ENCODE measurements around the gene DCC.

The DCC gene

DNA sequence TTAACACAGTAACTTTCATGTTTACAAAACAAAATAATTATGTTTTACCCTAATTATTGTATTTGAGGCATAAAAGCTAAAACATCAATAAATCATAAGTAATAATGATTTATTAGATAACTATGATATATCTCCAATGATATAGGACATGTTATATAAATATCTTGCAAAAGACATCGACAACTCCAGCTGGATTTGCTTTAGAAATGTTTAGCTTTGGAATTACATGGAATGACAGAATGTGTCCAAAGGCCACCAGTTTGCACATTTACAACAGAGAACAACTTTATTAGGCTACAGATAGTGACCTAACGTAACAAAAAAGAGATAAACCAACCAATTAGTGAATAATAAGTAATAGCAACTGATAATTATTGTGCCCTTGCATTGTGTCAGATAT, 475.7 kb downstream of the DCC start:
- no peak for TF ChIP-seq GATA3 (IDR thresholded peaks at IDR 0.05; ENCODE audit: low read depth, low read length)
- no peak for TF ChIP-seq GATA2 (IDR thresholded peaks at IDR 0.05; ENCODE audit: low read depth, low read length)

DNA sequence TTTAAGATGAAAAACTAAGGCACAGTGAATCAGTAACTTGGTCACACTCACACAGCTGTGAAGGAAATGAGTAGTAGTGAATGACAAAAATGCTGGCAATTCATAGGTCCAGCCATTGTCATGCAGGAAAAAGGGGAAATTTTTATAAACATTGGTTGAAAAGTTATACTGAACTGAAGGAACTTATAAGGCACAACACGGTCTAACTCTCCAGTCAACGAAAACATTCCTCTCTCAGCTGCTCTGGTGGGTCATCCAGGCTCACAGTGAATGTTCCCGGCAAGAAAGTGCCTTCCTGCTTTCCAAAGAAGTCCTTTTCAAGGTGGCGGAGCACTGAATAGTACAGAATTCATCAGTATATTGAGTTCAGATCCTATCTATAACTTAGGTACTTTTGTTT, 476.1 kb downstream of the DCC start:
- TF ChIP-seq GATA2 (IDR thresholded peaks at IDR 0.05; ENCODE audit: low read depth, low read length) (no peak), GATA3 (IDR thresholded peaks at IDR 0.05; ENCODE audit: low read depth, low read length) (no peak)

DNA sequence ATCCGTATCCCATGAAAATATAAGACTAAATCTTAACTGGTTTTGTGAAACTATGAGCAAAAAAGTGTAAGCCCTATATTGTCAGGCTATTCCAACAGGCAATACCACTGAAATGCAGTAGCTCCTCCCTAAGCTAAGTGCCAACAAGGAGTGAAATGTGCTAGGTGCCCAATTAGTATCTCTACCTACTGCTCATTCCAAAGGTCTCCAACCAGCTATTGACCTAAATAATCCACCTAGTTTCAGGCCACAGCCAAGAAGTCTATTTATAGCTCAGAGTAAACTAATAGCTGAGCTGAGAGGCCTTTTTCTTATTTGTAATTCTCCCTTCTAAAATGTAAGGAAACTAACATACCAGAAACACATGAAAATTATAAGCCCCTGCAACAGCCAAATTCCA, 482.2 kb downstream of the DCC start:
- TF ChIP-seq GATA2 (IDR thresholded peaks at IDR 0.05; ENCODE audit: low read depth, low read length) (no peak), GATA3 (IDR thresholded peaks at IDR 0.05; ENCODE audit: low read depth, low read length) (no peak)

DNA sequence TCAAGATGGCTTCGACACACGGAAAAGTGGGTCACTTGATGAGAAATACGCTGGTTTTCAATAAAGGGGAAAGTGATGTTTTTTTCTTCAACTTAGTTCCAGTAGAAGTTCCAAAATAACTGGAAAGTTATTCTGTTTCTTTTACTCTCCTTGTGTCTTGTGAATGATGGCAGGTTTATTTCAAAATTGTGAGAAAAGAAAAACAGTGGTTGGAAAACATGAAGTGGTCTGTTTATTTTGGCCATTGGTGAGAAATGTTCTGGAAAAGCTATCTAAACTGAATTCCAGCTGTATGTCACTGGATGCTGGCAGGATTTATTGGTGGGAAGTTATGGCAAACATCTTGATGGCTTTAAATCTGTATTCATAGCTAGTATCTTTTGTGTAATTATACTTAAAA, 484.1 kb downstream of the DCC start:
- TF ChIP-seq GATA2 (IDR thresholded peaks at IDR 0.05; ENCODE audit: low read depth, low read length) (no peak), GATA3 (IDR thresholded peaks at IDR 0.05; ENCODE audit: low read depth, low read length) (no peak)

DNA sequence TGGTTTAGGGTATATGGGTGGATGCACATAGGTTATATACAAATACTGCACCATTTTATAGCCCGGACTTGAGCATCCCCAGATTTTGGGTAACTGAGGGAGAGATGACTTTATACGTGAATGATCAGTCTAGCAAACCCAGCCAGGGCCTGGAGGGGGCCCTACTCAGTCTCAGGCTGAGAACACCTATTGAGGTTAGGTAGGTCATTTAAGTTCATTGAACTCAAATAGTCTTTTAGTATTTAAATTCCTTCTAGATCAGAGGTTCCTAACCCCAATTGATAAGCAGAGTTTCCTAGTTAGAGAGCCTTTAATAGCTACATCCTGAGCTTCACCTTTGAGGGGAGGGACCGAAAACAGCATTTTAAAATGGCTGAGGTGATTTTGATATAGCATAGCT, 487.0 kb downstream of the DCC start:
- TF ChIP-seq GATA3 (IDR thresholded peaks at IDR 0.05; ENCODE audit: low read depth, low read length) (no peak), GATA2 (IDR thresholded peaks at IDR 0.05; ENCODE audit: low read depth, low read length) (no peak)

DNA sequence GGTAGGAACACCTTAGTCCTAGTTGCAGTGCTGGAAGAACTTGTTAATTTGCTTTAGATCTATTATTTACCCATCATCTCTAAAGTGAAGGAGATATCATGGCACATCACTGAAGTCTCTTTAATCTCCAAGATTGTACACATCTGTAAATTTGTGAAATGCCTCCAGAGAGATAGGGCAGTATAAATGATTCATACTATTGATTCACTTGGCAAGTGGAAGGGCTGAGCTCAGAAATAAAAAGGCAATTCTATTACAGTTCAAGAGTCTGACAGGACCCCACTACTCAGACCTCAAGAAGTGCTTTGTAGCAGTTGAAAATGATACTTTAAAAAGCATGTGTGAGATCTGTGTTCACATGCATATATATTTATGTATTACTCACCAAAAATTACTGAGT, 489.3 kb downstream of the DCC start:
- TF ChIP-seq GATA3 (IDR thresholded peaks at IDR 0.05; ENCODE audit: low read depth, low read length) (no peak), GATA2 (IDR thresholded peaks at IDR 0.05; ENCODE audit: low read depth, low read length) (no peak)

DNA sequence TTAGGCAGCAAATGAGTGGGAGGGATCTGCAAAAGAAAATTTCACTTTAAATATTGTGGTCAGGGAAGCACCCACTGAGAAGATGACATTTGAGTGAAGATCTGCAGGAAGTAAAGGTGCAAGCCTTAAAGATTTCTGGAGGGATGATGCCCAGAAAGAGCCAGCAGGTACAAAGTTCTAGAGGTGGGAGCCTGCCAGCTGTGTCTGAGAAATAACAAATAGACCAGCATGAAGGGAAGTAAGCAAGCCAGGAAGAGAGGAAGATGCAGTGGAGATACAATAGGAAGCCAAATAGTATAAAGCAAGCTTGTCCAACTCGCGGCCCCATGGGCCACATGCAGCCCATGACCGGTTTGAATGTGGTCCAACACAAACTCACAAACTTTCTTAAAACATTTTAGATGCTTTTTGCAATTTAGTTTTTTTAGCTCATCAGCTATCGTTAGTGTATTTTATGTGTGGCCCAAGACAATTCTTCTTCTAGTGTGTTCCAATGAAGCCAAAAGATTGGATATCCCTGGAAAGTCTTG, 489.9 kb downstream of the DCC start:
- no peak for TF ChIP-seq GATA3 (IDR thresholded peaks at IDR 0.05; ENCODE audit: low read depth, low read length)
- no peak for TF ChIP-seq GATA2 (IDR thresholded peaks at IDR 0.05; ENCODE audit: low read depth, low read length)

DNA sequence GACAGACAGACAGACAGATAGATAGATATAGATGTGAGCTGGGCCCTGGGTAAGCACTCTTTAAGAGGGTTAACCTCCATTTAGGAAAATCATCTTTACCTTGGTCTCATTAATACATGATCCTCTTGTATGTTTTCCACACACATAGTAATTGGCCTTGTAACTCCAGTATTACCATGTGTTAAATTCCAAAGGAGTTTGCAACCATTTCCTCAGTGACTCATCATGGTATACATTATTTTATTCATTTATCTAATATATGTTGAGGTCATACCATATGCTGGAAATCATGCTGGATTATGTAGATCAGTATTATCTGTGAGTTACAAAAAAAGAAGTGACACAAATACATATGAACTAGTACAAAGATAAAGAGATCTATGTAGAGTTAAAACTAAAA, 504.3 kb downstream of the DCC start:
- TF ChIP-seq GATA2 (IDR thresholded peaks at IDR 0.05; ENCODE audit: low read depth, low read length) (no peak), GATA3 (IDR thresholded peaks at IDR 0.05; ENCODE audit: low read depth, low read length) (no peak)

DNA sequence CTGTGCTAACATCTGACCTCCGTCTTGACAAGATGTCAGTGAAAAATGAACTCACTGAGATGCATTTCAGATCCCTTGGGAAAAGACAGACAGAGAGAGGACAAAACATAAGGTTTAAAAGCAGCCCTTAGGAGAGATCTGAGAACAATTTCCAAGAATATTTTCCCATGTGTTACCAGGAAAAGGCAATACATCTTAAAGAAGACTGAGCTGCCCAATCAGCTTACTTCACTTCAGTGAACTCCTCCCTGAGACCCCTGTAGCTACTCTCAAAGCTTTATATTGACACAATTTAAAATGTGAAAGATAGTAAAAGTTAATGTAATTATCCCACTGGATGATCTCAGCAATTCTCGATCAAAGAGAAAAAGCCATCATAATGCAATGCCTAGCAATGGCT, 505.0 kb downstream of the DCC start:
- no peak for TF ChIP-seq GATA3 (IDR thresholded peaks at IDR 0.05; ENCODE audit: low read depth, low read length)
- TF ChIP-seq GATA2 (IDR thresholded peaks at IDR 0.05; ENCODE audit: low read depth, low read length), result no peak

DNA sequence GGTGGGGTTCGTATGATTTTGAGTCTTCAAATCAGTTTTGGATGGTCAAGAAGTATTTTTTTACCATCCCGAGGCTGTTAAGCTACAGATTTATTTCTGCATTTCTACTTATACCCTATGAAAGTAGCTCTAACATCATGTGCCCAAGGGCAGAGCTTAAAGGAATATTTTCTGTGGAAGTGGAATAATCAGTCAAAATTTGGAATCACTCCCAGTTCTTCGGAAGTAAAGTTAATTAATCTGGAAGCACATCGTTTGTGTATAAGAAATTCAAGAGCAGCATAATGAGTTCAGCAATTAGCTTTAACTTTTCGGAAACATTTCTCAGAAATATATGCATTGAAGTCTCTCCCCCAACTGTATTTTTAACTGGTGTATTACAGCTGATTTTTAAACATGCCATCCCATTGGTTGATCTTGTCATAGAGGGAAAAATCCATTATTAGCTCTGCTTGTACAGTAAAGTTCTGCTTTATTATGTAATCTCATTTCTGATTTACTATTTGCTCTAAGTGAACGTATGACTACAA, 510.1 kb downstream of the DCC start:
- TF ChIP-seq GATA2 (IDR thresholded peaks at IDR 0.05; ENCODE audit: low read depth, low read length), result no peak
- TF ChIP-seq GATA3 (IDR thresholded peaks at IDR 0.05; ENCODE audit: low read depth, low read length), result no peak

DNA sequence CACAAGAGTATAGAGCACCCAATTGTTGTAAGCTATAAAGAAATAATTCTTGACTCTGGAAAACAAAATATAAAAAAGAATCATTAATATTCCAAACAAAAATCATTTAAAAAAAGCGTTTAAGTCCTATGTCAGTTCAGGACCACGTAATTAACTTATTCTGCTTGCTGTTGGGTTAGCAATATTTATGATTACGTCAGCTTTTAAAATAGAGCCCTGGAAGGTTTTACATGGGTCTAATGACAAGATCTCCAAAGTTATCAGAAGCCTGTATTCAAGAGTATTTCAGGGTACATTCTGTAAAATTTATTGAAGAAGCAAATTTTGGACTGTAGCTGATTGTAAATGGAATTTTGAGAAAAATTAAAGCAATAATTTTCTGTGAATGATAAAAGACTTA, 521.6 kb downstream of the DCC start:
- no peak for TF ChIP-seq GATA3 (IDR thresholded peaks at IDR 0.05; ENCODE audit: low read depth, low read length)
- TF ChIP-seq GATA2 (IDR thresholded peaks at IDR 0.05; ENCODE audit: low read depth, low read length), result no peak

DNA sequence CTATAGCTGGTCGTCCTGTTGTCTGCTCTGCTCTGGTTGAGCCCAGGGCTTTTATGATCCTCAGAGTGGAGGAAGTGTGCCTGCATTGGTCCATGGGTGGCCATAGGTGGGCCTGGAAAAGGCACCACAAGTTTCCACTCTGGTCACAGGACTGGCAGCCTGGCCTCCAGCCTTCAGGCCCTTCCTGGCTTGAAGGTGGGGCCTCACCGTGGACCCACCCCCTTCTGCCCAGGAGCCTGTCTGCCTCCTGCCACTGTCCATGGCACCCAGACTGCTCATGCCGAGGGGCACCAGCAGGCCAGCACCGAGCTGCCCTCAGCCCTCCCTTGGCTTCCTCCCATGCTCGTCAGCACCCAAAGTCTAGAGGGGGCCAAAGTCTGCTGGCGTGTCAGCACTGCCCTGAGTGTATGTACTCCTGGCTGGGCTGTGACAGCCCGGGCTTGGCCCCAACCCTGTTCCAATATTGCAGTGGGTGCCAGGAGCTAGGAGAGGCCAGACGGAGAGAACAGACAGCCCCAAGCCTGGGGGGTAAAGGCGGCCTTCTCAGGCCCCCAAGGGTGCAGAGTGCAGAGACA, 529.4 kb downstream of the DCC start:
- no peak for TF ChIP-seq GATA3 (IDR thresholded peaks at IDR 0.05; ENCODE audit: low read depth, low read length)
- no peak for TF ChIP-seq GATA2 (IDR thresholded peaks at IDR 0.05; ENCODE audit: low read depth, low read length)

DNA sequence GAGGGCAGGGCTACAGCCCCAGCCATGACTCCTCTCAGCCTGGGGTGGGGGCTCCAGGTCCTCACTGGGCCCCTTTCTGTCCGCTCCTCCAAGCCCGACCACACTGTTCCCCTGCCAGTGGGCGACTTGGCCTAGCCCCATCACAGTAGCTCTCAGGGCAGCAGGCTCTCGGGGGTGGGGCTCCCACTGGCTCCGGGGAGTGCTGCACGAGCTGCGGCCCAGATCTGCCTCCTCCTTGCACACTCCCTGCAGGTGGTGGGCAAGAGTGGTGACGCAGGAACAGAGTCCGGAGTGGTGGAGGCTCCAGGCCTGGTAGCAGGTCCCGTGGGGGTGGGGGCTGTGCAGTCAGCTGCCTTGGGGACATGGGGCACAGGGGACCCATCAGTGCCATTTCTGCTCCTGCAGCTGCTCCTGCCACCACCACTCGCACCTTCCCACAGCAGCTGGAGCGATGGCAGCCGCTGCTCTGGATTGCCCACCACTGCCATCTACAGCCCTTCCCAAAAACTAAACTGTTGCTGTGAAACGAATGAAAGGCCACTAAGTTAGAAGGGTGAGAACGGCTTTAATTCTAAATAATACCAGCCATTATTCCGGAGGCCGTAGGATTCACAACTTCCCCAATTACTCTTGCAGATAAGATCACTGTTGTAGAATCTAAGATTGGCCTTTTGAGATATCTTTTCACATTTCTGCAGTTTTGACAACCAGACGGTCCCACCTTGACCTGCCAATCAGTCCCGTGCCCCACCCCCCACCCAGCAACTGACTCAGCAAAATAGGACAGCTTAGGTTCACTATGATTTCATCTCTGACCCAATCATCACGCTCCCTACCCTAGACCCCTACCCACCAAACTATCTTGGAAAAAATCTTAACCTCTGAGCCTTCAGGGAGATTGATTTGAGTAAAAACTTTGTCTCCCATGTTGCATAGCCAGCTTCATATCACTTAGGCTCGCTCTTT, 530.2 kb downstream of the DCC start:
- TF ChIP-seq GATA3 (IDR thresholded peaks at IDR 0.05; ENCODE audit: low read depth, low read length) (no peak), GATA2 (IDR thresholded peaks at IDR 0.05; ENCODE audit: low read depth, low read length) (no peak)

DNA sequence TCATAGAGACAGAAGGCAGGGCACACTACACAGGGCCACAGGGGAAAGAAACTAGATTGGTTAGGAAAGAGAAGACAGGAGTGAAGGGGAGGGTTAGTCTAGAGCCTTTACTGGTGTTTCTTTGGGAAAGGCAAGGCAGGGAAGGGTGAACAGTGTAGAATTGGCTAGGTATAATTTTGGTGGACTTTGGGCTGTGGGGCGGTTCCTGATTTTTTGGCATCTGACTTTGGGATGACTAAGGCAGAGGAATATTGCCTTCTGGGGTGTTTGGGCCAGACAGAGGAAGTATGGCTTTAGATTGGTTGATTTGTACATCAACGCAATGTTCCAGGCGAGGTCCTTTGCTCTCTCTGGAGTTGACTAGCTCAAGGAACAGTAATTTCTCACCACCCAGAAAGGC, 534.8 kb downstream of the DCC start:
- TF ChIP-seq GATA3 (IDR thresholded peaks at IDR 0.05; ENCODE audit: low read depth, low read length), result no peak
- no peak for TF ChIP-seq GATA2 (IDR thresholded peaks at IDR 0.05; ENCODE audit: low read depth, low read length)

DNA sequence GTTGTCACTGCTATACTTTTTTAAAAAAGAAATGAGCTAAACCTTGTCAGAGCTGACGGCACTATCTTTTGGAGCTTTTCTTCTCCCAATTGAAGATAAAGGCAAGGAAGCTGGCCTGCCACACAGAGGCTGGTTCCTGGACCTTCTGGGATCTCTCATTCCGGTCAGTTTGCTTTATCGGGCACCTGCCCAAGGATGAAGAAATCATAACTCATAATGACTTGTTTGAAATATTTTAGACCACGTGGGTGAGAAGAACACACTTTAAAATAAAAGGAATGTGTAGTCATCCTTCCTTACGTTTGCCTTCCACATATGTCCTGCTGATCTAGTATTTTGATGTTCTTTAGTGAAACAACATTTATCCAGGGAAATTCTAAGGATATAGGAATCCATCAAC, 535.7 kb downstream of the DCC start:
- TF ChIP-seq GATA2 (IDR thresholded peaks at IDR 0.05; ENCODE audit: low read depth, low read length) (no peak), GATA3 (IDR thresholded peaks at IDR 0.05; ENCODE audit: low read depth, low read length) (no peak)
